ENCODE measurements around the gene NRP1.

DNA sequence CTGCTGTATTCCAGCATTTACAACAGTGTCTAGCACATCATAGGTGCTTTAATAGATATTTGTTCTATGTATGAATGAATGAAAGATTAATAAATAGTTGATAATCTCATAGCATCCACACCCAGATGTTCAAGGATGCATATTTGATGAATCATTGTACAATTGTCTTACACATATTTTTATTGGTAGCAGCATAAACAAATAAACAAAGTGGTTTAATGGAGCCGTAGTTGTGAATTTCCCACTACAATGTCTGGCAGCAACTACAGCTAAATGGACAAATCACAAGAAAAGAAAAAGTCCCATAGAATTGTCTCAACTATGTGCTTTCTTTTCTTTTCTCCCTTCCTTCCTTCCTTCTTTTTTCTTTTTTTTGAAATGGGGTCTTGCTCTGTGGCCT is 150.8 kb downstream of the NRP1 start:
- TF ChIP-seq ZNF232 (CRISPR knock-in tag; IDR thresholded peaks at IDR 0.05) (no peak), ELF4 (CRISPR knock-in tag; IDR thresholded peaks at IDR 0.05; ENCODE audit: low read depth) (no peak), TCF7 (CRISPR knock-in tag; IDR thresholded peaks at IDR 0.05; ENCODE audit: low read depth) (no peak), FOXP1 (CRISPR knock-in tag; IDR thresholded peaks at IDR 0.05; ENCODE audit: borderline replicate concordance) (no peak), NR3C1 (CRISPR knock-in tag; conservative IDR thresholded peaks at IDR 0.05; ENCODE audit: low read depth) (no peak), NR1H2 (CRISPR knock-in tag; IDR thresholded peaks at IDR 0.05) (no peak)
- TF ChIP-seq, protein P1, sequence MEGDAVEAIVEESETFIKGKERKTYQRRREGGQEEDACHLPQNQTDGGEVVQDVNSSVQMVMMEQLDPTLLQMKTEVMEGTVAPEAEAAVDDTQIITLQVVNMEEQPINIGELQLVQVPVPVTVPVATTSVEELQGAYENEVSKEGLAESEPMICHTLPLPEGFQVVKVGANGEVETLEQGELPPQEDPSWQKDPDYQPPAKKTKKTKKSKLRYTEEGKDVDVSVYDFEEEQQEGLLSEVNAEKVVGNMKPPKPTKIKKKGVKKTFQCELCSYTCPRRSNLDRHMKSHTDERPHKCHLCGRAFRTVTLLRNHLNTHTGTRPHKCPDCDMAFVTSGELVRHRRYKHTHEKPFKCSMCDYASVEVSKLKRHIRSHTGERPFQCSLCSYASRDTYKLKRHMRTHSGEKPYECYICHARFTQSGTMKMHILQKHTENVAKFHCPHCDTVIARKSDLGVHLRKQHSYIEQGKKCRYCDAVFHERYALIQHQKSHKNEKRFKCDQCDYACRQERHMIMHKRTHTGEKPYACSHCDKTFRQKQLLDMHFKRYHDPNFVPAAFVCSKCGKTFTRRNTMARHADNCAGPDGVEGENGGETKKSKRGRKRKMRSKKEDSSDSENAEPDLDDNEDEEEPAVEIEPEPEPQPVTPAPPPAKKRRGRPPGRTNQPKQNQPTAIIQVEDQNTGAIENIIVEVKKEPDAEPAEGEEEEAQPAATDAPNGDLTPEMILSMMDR (IDR thresholded peaks at IDR 0.05), result no peak
- TF ChIP-seq, protein P2, sequence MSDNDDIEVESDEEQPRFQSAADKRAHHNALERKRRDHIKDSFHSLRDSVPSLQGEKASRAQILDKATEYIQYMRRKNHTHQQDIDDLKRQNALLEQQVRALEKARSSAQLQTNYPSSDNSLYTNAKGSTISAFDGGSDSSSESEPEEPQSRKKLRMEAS (CRISPR knock-in tag; IDR thresholded peaks at IDR 0.05), result no peak
- TF ChIP-seq, protein P3, sequence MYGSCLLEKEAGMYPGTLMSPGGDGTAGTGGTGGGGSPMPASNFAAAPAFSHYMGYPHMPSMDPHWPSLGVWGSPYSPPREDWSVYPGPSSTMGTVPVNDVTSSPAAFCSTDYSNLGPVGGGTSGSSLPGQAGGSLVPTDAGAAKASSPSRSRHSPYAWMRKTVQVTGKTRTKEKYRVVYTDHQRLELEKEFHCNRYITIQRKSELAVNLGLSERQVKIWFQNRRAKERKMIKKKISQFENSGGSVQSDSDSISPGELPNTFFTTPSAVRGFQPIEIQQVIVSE (CRISPR knock-in tag; IDR thresholded peaks at IDR 0.05; ENCODE audit: borderline replicate concordance), result no peak
- TF ChIP-seq, protein P4, sequence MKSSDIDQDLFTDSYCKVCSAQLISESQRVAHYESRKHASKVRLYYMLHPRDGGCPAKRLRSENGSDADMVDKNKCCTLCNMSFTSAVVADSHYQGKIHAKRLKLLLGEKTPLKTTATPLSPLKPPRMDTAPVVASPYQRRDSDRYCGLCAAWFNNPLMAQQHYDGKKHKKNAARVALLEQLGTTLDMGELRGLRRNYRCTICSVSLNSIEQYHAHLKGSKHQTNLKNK (CRISPR knock-in tag; IDR thresholded peaks at IDR 0.05), result no peak
- TF ChIP-seq, protein P5, sequence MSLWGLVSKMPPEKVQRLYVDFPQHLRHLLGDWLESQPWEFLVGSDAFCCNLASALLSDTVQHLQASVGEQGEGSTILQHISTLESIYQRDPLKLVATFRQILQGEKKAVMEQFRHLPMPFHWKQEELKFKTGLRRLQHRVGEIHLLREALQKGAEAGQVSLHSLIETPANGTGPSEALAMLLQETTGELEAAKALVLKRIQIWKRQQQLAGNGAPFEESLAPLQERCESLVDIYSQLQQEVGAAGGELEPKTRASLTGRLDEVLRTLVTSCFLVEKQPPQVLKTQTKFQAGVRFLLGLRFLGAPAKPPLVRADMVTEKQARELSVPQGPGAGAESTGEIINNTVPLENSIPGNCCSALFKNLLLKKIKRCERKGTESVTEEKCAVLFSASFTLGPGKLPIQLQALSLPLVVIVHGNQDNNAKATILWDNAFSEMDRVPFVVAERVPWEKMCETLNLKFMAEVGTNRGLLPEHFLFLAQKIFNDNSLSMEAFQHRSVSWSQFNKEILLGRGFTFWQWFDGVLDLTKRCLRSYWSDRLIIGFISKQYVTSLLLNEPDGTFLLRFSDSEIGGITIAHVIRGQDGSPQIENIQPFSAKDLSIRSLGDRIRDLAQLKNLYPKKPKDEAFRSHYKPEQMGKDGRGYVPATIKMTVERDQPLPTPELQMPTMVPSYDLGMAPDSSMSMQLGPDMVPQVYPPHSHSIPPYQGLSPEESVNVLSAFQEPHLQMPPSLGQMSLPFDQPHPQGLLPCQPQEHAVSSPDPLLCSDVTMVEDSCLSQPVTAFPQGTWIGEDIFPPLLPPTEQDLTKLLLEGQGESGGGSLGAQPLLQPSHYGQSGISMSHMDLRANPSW (CRISPR knock-in tag; conservative IDR thresholded peaks at IDR 0.05; ENCODE audit: low read depth), result no peak
- TF ChIP-seq, protein P6, sequence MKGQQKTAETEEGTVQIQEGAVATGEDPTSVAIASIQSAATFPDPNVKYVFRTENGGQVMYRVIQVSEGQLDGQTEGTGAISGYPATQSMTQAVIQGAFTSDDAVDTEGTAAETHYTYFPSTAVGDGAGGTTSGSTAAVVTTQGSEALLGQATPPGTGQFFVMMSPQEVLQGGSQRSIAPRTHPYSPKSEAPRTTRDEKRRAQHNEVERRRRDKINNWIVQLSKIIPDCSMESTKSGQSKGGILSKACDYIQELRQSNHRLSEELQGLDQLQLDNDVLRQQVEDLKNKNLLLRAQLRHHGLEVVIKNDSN (CRISPR knock-in tag; IDR thresholded peaks at IDR 0.05), result no peak
- TF ChIP-seq, protein P7, sequence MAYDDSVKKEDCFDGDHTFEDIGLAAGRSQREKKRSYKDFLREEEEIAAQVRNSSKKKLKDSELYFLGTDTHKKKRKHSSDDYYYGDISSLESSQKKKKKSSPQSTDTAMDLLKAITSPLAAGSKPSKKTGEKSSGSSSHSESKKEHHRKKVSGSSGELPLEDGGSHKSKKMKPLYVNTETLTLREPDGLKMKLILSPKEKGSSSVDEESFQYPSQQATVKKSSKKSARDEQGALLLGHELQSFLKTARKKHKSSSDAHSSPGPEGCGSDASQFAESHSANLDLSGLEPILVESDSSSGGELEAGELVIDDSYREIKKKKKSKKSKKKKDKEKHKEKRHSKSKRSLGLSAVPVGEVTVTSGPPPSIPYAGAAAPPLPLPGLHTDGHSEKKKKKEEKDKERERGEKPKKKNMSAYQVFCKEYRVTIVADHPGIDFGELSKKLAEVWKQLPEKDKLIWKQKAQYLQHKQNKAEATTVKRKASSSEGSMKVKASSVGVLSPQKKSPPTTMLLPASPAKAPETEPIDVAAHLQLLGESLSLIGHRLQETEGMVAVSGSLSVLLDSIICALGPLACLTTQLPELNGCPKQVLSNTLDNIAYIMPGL (CRISPR knock-in tag; IDR thresholded peaks at IDR 0.05), result no peak

Measured in WTC11 (cell line).